GM12865 (cell line): ENCODE measurements around the gene CCNK.

Experiments used
- DNase-seq: peaks from one replicate; pipeline ENCODE4 v3.0.0; 2010; ENCODE audit warnings: low read depth
- H3K4me3 ChIP-seq: 2 replicates; pipeline ENCODE4 v1.5.1; 2011; ENCODE audit warnings: mild to moderate bottlenecking, low read depth, low read length, control low read depth
- TF ChIP-seq, protein P1 (sequence below): IDR thresholded peaks from 2 replicates; pipeline ENCODE4 v1.5.1; 2011; ENCODE audit warnings: low read length, control low read depth, low read depth, inconsistent platforms; ENCODE audit not compliant: insufficient read depth; ENCODE audit errors: missing control alignments

Gene CCNK

DNA sequence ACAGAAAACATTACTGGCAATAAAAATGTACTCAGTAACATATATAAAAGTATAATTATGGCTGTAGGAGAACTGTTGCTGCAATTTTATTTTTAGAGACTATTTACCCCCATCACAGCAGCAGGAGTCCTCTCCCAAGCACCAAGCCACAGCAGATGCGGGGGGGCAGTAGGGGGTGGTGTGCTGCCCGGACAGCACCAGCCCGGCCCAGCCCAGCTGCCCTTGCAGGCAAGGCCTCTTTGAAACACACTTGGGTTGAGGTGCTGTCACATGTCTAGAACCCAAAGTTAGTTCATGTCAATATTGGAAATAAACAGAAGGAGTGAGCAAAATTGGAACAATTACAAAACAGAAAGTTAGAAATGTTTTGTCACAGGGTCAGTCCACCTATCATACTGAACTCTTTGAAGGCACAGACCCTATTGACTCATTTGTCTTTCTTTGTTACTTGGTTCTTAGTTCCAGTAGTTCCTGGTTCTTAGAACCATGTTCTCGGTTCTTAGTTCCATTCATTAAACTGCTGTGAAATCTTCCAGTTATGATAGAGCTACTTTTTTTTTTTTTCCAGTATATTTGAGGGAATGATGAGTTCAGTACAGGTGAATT, 22.7 kb downstream of the CCNK start:
- no peak for DNase-seq
- TF ChIP-seq, protein P1, sequence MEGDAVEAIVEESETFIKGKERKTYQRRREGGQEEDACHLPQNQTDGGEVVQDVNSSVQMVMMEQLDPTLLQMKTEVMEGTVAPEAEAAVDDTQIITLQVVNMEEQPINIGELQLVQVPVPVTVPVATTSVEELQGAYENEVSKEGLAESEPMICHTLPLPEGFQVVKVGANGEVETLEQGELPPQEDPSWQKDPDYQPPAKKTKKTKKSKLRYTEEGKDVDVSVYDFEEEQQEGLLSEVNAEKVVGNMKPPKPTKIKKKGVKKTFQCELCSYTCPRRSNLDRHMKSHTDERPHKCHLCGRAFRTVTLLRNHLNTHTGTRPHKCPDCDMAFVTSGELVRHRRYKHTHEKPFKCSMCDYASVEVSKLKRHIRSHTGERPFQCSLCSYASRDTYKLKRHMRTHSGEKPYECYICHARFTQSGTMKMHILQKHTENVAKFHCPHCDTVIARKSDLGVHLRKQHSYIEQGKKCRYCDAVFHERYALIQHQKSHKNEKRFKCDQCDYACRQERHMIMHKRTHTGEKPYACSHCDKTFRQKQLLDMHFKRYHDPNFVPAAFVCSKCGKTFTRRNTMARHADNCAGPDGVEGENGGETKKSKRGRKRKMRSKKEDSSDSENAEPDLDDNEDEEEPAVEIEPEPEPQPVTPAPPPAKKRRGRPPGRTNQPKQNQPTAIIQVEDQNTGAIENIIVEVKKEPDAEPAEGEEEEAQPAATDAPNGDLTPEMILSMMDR, result no peak
- no peak overlapping the region for H3K4me3 ChIP-seq

DNA sequence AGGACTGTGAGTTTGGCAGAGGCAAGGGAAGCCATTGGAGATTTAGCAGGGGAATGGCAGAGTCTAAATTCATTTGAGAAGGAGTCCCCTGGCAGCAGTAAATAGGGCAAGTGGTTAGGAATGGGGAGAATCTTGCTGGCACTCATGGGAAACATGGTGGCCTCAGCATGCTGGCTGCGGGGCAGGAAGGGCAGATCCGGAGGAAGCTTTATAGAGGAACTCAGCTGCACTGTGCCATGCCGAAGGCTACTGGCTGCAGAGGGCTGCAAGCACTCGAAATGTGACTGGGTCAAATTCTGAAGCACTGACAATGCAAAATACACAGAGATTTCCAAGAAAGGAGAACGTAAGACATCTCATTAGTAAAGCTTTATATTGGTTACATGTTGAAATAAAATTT, 23.9 kb downstream of the CCNK start:
- no peak overlapping the region for H3K4me3 ChIP-seq
- no peak for DNase-seq
- TF ChIP-seq, protein P1, result no peak

DNA sequence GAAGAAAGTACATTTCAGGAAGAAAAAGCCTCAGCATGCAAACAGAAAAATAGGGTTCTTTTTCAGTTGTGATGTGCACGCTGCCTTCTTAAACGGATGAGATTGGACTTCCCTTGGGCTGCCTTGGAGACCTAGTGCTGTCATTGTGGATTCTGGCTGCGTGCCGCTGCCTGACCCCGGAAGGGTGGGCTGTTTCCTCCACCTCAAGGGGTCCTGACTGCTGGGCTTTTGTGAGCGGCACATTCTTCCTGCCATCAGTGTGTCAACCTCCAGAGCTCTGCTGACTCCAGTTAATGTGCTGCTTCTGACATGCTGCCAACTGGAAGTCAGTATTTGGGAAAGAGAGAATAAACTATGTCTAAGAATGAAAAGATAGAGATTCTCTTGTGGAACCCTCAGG, 25.1 kb downstream of the CCNK start:
- no peak overlapping the region for H3K4me3 ChIP-seq
- DNase-seq, result no peak
- TF ChIP-seq, protein P1, result no peak

DNA sequence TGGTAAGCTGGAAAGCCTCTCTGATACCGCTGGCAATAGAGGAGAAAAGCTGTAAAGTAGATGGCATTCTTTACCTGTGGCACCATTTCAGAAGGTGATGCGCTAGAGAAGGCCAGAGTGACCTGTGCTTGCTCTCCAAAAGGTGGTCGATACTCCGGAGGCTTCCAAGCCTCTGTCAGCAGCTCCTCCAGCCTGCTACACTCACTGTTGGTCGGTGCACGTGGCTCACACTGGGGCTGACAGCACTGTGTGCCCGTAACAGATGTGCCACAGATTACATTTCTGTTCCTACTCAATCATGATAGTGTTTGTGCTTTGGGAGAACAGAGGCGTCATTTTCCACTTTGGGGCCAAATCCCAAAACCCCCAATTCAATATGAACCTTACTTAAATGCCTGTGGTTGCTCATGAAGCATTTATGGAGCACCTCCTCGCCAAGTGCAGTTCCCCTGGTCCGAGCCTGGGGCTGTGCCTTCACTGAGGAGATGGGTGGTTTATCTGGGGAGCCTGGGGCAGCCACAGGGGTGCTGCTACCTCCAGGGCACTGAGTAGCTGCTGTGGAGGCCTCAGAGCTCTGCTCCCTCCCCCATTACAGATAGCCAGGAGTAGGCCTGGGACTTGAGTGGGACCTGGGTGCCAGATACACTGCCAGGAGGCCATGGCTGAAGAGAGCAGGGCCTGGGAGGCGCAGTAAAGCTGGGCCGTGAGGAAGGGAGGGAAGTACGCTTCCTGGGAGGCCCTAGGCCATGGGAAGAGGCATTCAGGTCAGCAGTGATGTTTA, 26.8 kb downstream of the CCNK start:
- DNase-seq, result no peak
- no peak overlapping the region for H3K4me3 ChIP-seq

DNA sequence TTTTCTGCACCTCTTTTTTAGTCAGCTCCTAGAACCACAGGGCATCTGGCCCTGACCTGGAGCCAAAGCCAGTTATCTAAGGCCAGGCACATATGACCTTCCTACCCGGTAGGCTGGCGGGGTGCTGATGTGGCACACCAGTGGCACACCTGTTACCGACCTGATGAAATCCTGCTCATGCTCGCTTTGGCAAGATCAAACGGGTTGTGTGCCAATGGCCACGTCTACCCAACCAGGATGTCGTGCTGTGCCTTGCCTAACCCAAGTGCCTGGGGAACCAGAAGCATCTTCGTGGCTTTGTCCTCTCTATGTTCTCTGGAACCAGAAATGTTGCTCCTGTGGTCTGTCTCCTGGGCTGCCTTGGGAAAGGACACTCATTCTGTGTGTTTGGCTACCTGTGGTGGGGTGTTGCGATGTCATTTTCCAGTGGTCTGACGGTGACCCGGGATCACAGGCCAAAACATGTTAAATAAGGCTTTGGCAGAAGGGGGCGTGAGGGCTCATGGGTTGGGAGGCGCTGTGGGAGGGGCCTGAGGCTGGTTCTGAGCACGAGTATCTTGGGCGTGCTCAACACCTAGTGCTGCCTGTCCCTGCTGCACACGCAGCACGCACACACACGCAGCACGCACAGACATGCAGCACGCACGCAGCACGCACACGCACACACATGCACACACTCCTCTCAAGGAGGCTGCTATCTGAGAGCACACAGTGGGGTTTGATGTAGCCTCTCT, 27.9 kb downstream of the CCNK start:
- no peak for DNase-seq
- H3K4me3 ChIP-seq, result no peak overlapping the region
- TF ChIP-seq, protein P1, result no peak

More for the DNA sequence above, 26.8 kb downstream of the CCNK start:
- TF ChIP-seq, protein P1, result no peak

DNA sequence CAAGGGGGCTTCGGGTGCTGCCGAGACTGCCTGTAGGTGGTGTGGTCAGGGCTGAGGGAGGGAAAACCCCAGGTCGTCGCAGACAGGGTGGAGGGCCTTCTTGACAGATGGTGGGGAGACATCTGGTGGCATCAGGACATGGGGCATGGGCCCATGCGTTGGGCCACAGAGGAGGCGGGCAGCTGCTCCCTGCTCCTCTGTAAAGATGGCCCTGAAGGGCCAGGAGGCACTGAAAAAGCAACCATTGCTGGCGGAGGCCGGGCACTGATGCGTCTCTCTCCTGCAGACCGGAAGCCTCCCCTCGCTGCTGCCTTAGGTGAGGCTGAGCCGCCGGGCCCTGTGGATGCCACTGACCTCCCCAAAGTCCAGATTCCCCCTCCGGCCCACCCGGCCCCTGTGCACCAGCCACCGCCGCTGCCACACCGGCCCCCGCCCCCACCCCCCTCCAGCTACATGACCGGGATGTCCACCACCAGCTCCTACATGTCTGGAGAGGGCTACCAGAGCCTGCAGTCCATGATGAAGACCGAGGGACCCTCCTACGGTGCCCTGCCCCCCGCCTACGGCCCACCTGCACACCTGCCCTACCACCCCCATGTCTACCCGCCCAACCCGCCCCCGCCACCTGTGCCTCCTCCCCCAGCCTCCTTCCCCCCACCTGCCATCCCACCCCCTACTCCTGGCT, 28.8 kb downstream of the CCNK start:
- TF ChIP-seq, protein P1, result no peak
- DNase-seq, result no peak
- H3K4me3 ChIP-seq, result no peak overlapping the region
